DMS53 (cell line): Measurements from ENCODE around the gene PHKA1.
A peak's percentile ranks its signal among the peaks of the same experiment; 100 is the strongest.
"Not testable (repeated sequence)": the region's sequence is repeated elsewhere in the genome, so short reads cannot be mapped to it uniquely, and the experiment has no call there.

Experiments
- DNase-seq: peaks from one replicate; lab custom pipeline; 2025; lab: John Stamatoyannopoulos, UW

Gene PHKA1

GRCh38 chrX:72572248-72573157 is 141.6 kb downstream of the PHKA1 start, which contains the start of gene HDAC8:
HDAC8 (minus strand) TSS chrX:72572843; CDS start chrX:72572761, 82 bp downstream.
- peak; percentile 88 for DNase-seq

- peak; percentile 4 for DNase-seq
Measured at GRCh38 chrX:72569786-72570185, 144.3 kb downstream of the PHKA1 start.

GRCh38 chrX:72568406-72569092 is 145.6 kb downstream of the PHKA1 start:
- no peak for DNase-seq

- no peak for DNase-seq
Measured at GRCh38 chrX:72566448-72566847, 147.7 kb downstream of the PHKA1 start.

GRCh38 chrX:72559655-72560054 is 154.5 kb downstream of the PHKA1 start:
- DNase-seq = not testable (repeated sequence)

- no peak for DNase-seq
Measured at GRCh38 chrX:72554448-72555140, 159.5 kb downstream of the PHKA1 start.

- not testable (repeated sequence) for DNase-seq
Measured at GRCh38 chrX:72552443-72552842, 161.7 kb downstream of the PHKA1 start.

GRCh38 chrX:72545990-72546389 is 168.1 kb downstream of the PHKA1 start:
- peak; percentile 27 for DNase-seq

GRCh38 chrX:72540318-72540717 is 173.8 kb downstream of the PHKA1 start:
- DNase-seq = peak; percentile 49

GRCh38 chrX:72539822-72540221 is 174.3 kb downstream of the PHKA1 start:
- DNase-seq = no peak

GRCh38 chrX:72536542-72536941 is 177.6 kb downstream of the PHKA1 start:
- no peak for DNase-seq

GRCh38 chrX:72532366-72532765 is 181.7 kb downstream of the PHKA1 start:
- no peak for DNase-seq
